ENCODE data around the gene PPM1H.
"Not testable (repeated sequence)": the region's sequence is repeated elsewhere in the genome, so short reads cannot be mapped to it uniquely, and the experiment has no call there.

The PPM1H gene

DNA sequence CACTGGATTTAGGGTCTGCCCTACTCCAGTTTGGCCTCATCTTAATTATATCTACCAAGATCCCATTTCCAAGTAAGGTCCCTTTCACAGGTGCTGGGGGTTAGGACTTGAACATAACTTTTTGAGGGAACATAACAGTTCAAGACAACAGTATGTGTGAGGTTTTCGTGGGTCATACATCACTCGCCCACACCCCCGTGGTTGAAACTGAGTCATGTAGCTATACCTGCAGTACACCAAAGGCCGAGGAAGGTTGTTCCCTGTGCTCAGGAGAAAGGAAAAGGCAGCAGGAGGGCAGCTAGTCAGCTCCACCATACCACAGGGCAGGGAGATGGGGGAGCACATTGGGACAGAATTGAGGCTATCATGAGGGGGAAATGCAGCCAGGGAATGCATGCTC lies 167.0 kb downstream of the PPM1H start:
- DNase-seq (ENCODE audit: low read depth): no peak

DNA sequence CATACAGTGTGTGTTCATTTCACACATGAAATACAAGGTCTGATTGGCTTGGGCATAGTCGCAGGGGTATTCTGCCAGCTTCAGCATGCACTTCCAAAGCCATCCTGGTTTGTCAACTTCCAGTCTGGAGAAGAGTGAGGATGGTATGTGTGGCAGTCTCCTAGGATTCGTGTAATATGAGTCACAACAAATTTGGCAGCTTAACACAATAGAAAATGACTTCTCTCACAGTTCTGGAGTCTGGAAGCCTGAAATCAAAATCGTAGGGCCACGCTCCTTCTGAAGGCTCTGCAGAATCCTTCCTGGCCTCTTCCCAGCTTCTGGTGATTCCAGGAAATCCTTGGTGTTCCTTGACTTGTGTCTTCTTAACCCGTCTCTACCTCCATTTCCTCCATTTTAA lies 167.5 kb downstream of the PPM1H start:
- no peak for DNase-seq (ENCODE audit: low read depth)

DNA sequence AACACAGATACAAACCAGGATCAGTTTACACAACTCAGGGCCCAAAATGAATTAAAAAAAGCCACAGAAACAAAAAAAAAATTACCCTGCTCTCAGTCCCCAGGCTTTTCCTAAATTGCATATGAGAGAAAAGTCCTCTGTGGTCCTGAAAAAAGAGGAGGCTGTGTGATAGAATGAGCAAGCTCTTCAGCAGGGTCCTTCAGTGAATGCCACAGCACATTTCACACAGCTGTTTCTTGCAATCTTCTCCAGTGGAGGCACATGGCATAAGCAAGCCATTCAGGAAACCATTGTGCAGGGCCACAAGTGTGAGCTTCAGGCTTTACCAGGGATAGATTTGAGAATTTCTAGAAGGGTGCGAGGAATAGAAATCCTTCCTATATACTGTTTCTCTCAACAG lies 168.5 kb downstream of the PPM1H start:
- DNase-seq (ENCODE audit: low read depth): no peak

DNA sequence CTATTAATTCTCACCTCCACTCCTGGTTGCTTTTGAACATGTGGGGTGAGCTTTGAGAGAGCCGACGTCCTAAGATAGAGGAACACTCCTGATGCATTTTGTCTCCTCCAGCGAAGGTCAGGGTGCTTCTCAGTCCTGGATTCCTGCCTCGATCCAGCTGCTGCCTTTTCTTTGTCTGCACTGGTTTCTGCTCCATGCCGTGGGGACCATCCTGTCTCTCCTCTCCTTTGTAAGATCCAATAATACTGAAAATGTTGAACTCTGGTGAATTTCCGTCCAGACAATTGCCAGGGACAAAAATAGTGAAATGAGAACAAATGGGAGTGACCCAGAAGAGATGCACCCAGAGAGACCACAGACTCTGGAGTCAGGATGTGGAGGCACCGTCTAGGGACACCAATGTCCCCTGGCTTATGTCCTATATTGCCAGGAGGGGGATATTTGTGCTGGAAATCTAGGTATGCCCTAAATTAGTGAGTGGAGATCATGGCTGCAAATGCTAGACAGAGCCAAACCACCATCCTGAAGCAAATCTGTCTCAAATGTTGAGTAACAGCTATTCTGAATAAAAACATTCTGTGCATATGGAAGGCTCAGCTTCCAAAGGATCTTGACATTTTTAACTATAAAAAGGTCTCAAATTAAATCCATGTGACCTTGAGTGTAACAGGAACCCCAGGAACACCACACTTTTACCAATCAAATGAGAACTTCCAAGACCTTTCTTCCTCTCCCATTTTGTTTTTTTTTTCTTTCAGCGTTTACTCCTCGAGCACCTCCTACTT lies 170.9 kb downstream of the PPM1H start:
- no peak for DNase-seq (ENCODE audit: low read depth)

DNA sequence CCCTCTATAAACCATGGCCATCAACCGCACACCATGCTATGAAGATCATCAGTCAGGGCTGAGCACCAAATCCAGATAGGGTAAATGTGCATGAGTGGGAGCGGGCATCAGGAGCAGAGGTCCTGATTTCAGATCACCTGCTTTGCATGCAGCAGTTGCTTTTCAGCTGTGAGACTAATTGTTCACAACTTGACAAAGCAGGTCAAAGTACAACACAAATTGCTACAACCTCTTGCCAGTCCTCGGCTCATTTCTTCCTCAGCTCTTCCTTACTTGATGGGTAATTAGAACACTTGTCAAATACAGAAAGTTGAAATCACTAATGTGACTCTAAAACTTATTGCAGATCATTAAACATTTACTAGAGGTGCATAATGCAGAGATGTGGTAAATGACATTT lies 171.6 kb downstream of the PPM1H start:
- no peak for DNase-seq (ENCODE audit: low read depth)

DNA sequence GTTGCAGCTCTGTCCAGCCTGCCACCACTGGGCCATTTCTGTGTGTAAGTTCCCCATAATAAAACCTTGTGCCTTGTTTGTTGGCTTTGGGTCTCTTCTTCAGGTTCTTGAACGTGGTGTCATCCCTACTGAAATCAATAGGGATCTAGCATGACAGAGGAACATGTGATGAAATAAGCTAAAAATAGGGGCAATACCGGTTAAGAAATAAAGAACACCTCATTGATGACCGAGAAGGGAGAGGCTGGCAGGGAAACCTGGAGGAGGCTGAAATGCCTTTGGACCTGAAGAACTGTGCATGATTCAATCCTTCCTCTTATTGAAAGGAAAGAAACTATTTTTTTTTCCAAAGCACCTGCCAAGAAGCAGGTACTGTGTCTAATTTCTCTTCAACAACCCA lies 172.3 kb downstream of the PPM1H start:
- DNase-seq (ENCODE audit: low read depth): no peak

DNA sequence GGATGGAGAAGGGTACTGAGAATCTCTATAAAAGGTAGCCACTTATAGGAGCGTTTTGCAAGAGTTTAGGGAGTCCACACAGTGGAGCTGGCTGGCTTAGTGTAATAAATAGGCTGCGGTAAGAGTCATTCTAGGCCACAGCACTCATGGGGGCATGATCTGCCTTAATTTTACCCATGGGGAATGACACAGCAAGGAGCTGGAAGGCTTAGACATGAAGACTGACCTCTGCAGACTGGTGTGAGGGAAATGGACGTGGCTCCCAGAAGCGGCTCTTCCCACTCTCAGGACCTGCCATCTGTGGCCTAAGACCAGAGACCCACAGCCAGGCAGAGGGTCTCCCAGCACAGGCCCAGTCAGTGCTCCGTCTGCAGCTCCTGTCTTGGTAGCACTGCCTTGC lies 173.3 kb downstream of the PPM1H start:
- DNase-seq (ENCODE audit: low read depth): no peak

DNA sequence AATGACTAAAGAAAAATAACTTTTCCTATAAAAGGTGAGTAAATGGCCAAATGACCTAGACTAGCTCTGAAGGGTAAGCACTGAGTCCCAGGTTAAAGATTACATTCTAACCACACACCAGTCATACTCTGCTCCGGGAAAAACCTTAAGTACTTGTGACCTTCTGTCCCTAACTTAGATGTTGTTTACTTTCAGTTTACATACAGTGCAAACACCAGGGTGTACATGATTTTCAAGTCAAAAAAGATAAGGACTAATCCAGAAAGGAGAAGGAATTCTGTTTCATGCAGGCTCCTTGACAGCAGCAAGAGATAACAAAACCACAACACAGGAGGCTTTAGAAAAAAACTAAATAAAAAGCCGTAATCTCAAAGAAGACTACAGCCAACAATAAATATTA lies 174.2 kb downstream of the PPM1H start:
- DNase-seq (ENCODE audit: low read depth): no peak

DNA sequence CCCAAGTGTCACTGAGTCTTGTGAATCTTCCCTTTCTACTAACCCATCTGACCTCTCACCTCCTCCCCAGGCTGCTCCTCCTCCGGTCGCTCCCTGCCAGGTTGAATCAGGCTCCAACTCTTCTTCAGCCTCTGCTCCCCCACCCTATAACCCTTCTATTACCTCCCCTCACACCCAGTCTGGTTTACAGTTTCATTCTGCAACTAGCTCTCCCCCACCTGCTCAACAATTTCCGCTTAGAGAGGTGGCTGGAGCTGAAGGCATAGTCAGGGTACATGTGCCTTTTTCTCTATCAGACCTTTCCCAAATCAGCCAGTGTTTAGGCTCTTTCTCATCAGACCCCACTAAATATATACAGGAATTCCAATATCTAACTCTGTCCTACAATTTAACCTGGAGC lies 174.6 kb downstream of the PPM1H start:
- DNase-seq (ENCODE audit: low read depth): not testable (repeated sequence)

DNA sequence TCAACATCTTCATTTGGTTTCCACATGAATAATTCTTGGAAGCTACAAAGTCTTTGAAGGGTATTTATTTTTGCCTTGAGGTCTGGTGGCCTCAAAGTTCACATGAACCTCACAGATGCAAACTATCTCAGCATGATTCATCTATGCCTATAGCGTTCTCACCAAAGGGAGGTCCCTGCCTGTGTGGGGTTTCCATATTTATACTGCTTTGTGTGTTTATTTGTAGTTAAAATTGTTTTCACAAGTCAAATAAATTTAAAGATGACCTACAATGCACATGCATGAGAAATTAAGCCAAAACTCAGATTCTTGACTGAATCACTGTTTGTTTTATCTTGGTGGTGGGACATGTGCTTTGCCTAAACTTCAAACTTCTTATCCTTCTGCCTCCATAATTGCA lies 176.7 kb downstream of the PPM1H start:
- peak; percentile 24 for DNase-seq (ENCODE audit: low read depth)

DNA sequence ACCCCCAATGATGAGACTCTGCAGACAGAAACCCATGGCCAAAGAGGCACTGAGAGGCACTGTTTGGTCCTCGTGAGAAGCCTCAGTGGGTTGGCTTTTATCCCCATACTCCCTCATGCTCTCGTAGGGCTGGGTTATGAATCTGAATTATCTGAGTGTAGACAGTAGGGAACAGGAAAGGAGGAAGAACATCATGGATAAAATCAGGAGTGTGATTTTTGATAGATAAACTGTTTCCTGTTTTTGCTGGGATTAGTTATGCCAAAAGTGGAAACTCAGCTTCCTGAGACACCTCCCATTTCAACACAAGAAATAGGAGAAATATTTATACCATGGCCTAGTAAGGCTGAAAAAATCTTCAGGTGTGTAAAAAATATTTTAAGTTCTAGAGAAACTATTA lies 177.9 kb downstream of the PPM1H start:
- DNase-seq (ENCODE audit: low read depth): no peak

DNA sequence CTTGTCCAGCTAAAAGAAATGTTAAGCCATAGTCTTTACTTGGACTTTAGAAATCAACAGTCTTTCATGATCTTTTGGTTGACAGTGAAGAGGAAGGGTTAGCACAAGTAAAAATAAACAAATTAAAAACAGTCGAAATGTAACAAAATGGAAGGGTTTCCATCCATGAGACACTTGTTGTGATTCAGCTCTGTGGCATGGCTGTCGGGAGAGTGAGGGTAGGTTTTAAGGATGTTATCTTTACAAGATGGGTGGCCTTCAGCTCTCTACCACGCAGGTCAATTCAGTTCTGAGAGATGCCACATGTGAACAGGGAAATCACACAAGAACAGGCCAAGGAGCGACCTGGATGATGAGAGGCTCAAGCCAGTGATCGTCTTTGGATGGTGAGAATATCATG lies 180.2 kb downstream of the PPM1H start:
- DNase-seq (ENCODE audit: low read depth): no peak

DNA sequence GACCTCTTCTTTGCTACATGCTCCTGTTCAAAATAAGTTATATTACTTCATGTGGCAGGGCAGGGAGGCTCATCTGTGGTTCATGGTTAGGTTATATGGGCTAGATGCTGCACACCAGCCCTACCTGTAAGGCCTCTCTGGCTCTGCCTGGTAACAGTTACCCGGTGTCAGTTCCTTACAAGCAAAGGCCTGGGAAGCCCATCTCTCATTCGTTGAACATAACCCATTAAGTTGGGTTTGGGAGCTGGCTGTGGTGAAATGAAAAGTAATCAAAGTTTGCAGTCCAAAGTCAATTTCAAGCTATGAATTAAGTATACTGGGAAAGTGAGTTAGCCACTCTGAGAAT lies 183.2 kb downstream of the PPM1H start:
- DNase-seq (ENCODE audit: low read depth): no peak

DNA sequence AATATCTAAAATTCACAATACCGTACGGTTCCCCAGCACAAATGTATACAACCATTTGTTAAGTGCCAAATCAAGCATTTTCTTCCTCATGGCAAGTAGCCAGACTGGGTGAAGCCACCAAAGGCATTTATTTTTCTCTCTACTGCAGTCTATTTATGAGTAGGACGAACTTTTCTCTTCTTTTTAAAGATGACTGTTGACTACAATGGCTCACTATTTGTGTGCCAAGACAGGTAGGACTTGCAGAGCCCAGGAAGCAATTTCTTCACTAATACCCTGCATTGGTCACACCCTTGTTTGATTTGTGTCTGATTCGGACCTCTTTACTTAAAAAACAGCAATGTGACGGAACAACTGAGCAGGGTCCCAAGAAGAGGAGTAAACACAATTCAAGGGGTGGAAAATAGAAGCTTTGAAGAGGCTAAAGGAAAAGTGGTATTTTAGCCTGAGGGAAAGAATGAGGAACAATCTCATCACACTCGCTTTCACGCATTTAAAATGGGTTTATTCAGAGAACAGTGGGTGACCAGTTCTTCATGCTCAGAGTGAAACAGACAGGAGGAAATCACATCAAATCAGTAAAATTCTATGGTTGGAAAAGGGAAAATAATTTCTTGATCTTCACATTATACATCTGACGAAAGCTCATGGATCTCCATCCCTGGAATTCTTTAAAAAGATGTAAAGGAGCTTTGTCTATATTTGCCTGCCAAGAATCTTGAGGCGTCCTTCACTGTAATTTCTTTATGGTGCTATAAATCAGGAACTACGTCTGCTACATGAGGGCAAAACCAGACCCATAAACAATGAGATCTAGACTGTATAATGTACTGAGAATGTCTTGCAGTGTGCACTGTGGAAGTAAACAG lies 183.8 kb downstream of the PPM1H start:
- no peak for DNase-seq (ENCODE audit: low read depth)

DNA sequence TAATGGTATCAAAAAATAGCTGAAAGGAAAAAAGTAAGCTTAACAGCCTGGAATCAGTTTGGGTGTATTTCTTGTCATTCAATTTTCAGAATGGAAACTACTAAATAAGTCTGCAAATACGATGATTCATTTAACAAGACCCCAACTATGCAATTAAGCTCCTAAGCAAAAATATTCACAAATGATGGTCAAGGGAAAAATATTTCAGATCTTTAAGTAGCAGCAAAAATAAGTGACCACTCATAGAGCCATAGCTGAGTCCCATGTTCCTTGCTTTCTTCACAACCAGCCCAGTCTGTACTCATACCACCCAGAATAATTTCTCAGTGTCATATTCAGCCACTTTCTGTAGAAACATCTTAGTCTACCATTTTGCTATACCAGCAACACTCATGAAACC lies 185.4 kb downstream of the PPM1H start:
- DNase-seq (ENCODE audit: low read depth): no peak

DNA sequence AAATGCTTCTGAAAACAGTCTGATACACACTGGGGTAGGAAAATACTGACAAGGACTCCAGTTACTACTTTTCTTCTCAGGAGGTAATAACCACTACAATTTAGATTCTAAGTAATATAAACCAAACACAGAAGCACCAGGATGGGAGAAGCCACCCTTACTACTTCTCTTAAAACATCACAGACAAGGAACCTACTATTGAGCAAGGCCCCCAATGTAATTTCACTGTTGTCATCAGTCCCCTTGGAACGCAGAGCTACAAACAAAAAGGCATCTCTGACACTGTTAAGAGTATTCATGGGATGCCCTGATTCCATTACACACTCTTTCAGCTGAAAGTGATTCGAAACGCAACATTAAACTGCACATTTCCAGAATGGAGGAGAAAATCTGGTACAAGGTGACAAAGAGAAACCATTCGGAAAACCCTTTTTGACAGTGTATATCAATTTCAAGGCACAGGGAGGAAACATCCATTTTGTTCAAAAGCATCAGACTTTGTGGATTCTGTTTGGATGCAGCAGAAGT lies 185.9 kb downstream of the PPM1H start:
- DNase-seq (ENCODE audit: low read depth): no peak

DNA sequence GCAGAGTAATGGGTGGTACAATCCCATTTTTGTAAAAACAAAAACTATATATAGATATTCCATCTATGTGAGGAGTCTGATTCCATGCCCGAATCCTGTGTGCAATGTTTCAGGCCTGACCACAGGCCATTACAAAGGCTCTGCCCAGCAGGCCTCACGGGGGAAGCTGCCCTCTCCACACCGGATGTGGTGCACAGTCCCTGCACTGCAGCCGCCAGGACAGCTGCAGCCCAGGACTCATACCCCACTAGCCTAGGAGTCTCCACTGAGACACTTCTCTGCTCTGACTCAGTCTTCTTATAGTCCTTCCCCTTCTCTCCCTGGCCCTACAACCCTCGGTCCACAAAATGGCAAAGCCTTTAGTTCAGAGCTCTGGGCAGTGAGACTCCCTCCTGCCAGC lies 190.4 kb downstream of the PPM1H start:
- no peak for DNase-seq (ENCODE audit: low read depth)

DNA sequence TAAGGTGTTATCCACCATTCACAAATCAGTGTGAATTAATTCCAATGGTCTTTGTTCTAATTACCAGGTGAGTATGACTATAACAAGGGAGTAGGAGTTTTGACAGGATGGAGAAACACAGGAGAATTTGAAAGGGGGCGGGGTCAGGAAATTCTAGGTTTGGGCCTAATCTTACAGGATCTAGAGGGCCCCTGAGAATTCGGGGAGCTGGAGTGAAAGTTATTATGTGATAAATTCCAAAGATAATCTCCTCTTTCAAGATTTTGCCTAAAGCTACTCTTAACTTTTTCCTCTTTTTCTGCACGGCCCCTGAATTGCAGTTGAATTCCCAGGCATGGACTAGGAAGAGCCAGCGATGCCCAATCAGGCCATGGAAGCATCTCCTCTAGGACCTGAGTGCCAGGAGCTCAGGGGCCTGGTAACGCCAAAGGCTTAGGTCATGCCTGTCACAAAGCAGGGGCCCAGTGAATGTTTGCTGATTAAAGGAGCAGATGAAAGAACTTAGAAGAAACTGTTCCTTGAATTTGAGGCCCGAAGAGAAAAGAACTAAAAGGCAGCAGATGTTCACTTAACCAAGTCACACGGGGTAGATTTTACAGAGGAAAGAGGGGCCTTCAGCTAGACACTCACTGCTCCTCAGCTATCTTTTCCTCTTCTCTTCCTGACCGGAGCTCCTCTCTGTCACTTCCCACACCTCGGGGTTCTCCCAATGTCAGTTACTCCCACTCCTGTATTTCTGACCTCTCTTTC lies 195.5 kb downstream of the PPM1H start:
- no peak for DNase-seq (ENCODE audit: low read depth)

DNA sequence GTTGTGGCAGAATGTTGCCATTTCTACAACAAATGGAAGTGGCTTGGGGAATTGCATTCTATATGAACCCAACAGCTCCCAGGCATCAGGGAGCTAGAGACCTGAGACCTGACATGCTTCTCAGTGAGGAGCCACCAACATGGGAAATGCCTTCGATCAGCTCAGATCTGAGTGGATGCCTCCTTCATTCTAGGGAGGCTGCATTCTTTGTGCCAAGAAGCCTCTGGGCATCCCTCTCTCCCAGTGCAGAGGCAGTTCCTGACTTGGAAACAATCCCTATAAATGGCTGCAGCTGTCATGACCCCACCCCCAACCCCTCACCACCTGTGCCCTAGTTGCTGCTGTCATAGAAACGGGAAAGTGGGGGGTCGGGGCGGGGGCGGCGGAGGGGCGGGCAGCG lies 196.3 kb downstream of the PPM1H start:
- no peak for DNase-seq (ENCODE audit: low read depth)

DNA sequence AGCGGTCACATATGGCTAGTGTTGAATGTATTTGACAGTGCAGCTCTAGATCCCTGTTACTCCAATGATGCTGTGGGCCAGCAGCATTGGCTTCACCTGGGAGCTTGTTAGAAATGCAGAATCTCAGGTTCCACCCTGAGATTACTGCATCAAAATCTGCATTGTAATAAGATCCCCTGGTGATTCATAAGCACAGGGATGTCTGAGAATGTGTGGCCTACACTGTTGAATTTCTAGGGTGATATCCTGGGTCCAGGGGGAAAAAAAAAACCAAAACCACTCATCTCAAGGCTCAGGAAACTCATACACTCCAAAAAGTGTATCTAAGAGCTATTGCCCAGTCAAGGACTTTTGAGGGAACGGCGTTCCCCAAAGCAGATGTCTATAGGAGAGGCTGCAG lies 196.8 kb downstream of the PPM1H start:
- DNase-seq (ENCODE audit: low read depth): no peak

DNA sequence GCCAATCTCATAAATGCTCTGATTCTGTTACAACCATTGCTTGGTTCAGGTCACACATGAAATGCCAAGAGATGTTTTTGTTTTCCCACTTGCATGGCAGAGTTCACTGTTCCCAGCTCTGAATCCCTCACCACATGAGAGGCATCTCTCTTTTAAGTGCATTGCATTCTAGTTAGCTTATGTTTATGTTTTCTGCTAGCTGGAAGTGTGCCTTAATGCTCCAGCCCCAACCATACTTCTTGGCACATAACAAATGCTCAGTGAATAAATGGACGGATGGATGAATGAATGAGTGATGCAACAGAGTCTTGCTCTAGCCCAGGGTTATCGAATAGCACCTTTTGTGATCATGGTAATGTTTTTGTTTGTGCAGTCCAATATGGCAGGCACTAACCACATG lies 197.3 kb downstream of the PPM1H start:
- DNase-seq (ENCODE audit: low read depth): no peak

DNA sequence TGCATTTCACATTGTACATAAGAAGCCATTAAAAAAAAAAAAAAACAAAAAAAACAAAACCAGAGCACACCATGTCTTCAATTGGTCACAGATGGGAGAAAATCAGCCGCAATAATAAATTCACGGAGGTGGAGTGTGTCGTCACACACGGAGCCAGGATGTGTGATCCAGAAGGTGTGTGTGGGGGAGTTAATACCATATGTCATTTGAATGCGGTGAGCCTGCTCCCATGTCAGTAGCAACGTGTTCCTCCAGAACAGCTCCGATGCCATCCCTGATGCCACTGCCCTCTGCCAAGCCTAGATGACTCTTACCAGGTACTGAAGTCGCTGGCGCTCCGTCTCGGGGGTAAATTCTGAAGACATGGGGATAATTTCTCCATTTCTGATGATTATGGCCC lies 197.8 kb downstream of the PPM1H start:
- no peak for DNase-seq (ENCODE audit: low read depth)

DNA sequence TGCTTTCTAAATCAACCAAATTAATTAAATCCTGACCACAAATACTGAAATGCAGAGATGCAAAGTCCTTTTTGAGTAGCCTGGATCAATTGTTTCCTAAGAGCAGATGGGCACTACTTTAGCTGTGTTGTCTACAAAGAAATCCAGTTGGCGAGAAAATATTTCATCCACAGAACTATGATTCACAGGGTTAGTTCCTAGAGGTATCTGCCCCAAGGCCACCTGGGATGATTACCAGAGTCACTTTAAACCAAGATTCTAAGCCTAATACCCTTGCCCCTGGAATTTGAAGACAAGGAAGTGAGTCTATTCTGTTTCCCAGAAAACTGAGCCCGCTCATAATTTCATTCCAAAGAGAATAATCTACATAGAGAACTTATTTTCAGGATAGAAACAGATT lies 198.4 kb downstream of the PPM1H start:
- DNase-seq (ENCODE audit: low read depth): no peak

All from non-pigmented ciliary epithelial cell (primary cell).